Measurements from ENCODE around the gene SPAG9. TPM values are rescaled to one million over a fixed set of nuclear protein-coding genes. Genes with fewer than 3 reads are reported as not detected.
A peak's percentile ranks its signal among the peaks of the same experiment; 100 is the strongest.

The SPAG9 gene
- total and polyA plus RNA-seq, 2 of the 8 experiments (the other 6 are each of a cell fraction or from before 2014, with no cell fraction given) = 9.8 to 63.8 TPM

DNA sequence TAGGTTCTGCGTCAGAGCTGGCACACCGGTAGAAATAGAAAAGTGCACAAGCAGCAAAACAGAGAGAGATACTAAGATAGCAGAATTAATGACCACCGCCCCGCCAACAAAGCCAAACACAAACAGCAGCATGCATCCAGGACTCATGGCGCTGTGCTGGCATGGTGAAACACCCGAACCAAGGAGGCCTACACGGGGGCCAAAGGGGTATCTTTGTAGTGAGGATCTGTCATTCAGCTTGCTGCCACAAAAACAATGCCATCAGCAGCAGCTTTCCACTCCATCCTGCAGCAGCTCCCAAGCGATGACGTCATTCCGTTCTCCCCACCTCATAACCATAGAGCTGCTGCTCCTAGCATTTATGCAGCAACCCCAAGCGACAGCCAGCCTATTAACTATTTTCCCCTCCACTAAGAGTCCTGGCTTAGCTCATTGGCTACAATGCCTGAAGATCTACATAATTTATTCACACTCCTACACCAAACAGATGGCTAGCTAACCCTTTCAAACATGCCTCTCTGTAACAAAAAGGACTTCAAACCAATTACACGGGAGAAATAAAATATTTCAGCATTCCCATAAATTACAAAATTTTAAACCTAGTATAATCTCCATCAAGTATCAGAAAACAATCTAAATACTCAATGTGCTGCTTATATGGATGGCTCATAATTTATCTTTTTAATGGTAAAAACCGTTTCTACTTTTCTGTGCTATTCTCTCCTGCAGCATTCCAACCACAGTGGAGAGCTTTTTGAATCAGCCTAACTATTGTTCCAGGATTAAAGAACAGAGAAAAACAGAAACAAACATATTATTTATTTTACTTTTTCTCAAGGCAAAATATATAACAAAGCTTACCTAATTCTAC, 73.9 kb downstream of the SPAG9 start (continued):
- TF ChIP-seq, protein P1, sequence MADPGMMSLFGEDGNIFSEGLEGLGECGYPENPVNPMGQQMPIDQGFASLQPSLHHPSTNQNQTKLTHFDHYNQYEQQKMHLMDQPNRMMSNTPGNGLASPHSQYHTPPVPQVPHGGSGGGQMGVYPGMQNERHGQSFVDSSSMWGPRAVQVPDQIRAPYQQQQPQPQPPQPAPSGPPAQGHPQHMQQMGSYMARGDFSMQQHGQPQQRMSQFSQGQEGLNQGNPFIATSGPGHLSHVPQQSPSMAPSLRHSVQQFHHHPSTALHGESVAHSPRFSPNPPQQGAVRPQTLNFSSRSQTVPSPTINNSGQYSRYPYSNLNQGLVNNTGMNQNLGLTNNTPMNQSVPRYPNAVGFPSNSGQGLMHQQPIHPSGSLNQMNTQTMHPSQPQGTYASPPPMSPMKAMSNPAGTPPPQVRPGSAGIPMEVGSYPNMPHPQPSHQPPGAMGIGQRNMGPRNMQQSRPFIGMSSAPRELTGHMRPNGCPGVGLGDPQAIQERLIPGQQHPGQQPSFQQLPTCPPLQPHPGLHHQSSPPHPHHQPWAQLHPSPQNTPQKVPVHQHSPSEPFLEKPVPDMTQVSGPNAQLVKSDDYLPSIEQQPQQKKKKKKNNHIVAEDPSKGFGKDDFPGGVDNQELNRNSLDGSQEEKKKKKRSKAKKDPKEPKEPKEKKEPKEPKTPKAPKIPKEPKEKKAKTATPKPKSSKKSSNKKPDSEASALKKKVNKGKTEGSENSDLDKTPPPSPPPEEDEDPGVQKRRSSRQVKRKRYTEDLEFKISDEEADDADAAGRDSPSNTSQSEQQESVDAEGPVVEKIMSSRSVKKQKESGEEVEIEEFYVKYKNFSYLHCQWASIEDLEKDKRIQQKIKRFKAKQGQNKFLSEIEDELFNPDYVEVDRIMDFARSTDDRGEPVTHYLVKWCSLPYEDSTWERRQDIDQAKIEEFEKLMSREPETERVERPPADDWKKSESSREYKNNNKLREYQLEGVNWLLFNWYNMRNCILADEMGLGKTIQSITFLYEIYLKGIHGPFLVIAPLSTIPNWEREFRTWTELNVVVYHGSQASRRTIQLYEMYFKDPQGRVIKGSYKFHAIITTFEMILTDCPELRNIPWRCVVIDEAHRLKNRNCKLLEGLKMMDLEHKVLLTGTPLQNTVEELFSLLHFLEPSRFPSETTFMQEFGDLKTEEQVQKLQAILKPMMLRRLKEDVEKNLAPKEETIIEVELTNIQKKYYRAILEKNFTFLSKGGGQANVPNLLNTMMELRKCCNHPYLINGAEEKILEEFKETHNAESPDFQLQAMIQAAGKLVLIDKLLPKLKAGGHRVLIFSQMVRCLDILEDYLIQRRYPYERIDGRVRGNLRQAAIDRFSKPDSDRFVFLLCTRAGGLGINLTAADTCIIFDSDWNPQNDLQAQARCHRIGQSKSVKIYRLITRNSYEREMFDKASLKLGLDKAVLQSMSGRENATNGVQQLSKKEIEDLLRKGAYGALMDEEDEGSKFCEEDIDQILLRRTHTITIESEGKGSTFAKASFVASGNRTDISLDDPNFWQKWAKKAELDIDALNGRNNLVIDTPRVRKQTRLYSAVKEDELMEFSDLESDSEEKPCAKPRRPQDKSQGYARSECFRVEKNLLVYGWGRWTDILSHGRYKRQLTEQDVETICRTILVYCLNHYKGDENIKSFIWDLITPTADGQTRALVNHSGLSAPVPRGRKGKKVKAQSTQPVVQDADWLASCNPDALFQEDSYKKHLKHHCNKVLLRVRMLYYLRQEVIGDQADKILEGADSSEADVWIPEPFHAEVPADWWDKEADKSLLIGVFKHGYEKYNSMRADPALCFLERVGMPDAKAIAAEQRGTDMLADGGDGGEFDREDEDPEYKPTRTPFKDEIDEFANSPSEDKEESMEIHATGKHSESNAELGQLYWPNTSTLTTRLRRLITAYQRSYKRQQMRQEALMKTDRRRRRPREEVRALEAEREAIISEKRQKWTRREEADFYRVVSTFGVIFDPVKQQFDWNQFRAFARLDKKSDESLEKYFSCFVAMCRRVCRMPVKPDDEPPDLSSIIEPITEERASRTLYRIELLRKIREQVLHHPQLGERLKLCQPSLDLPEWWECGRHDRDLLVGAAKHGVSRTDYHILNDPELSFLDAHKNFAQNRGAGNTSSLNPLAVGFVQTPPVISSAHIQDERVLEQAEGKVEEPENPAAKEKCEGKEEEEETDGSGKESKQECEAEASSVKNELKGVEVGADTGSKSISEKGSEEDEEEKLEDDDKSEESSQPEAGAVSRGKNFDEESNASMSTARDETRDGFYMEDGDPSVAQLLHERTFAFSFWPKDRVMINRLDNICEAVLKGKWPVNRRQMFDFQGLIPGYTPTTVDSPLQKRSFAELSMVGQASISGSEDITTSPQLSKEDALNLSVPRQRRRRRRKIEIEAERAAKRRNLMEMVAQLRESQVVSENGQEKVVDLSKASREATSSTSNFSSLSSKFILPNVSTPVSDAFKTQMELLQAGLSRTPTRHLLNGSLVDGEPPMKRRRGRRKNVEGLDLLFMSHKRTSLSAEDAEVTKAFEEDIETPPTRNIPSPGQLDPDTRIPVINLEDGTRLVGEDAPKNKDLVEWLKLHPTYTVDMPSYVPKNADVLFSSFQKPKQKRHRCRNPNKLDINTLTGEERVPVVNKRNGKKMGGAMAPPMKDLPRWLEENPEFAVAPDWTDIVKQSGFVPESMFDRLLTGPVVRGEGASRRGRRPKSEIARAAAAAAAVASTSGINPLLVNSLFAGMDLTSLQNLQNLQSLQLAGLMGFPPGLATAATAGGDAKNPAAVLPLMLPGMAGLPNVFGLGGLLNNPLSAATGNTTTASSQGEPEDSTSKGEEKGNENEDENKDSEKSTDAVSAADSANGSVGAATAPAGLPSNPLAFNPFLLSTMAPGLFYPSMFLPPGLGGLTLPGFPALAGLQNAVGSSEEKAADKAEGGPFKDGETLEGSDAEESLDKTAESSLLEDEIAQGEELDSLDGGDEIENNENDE (IDR thresholded peaks at IDR 0.05; ENCODE audit: insufficient replicate concordance, low read length) = peak; percentile 91
- TF ChIP-seq POLR2A (IDR thresholded peaks at IDR 0.05; ENCODE audit: control extremely low read depth in 1 of 2, low read depth in 2 of 2, low read length in 2 of 2) (peak; percentile 80 to 82), NRF1 (IDR thresholded peaks at IDR 0.05; ENCODE audit: low read depth, low read length) (no peak), TCF12 (IDR thresholded peaks at IDR 0.05; ENCODE audit: low read depth, low read length) (0 out of 2 replicates have a peak, but pooled peaks have one; percentile 54), SP4 (IDR thresholded peaks at IDR 0.05; ENCODE audit: low read length) (0 out of 2 replicates have a peak, but pooled peaks have one; percentile 39), POLR2AphosphoS5 (IDR thresholded peaks at IDR 0.05; ENCODE audit: low read depth, low read length) (peak; percentile 88), YY1 (IDR thresholded peaks at IDR 0.05; ENCODE audit: low read depth, low read length) (no peak), ZNF274 (IDR thresholded peaks at IDR 0.05; ENCODE audit: borderline replicate concordance, extremely low read depth, low read length) (no peak), TBP (IDR thresholded peaks at IDR 0.05; ENCODE audit: low read depth, low read length) (peak; percentile 80)
- TF ChIP-seq, protein P2, sequence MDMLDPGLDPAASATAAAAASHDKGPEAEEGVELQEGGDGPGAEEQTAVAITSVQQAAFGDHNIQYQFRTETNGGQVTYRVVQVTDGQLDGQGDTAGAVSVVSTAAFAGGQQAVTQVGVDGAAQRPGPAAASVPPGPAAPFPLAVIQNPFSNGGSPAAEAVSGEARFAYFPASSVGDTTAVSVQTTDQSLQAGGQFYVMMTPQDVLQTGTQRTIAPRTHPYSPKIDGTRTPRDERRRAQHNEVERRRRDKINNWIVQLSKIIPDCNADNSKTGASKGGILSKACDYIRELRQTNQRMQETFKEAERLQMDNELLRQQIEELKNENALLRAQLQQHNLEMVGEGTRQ (IDR thresholded peaks at IDR 0.05; ENCODE audit: low read length) = no peak

All from H1 (cell line).